NCI-H69 (cell line): ENCODE data around the gene MZF1.
"Not testable (repeated sequence)": the region's sequence is repeated elsewhere in the genome, so short reads cannot be mapped to it uniquely, and the experiment has no call there.

ENCODE experiments used
- DNase-seq: peaks from one replicate; lab custom pipeline; 2025; lab: John Stamatoyannopoulos, UW

MZF1 gene

GRCh38 chr19:58555369-58555885 is 17.7 kb downstream of the MZF1 start:
- no peak for DNase-seq

- no peak for DNase-seq
These were observed 18.4 kb downstream of the MZF1 start, which contains the start of gene CHMP2A for GRCh38 chr19:58554494-58555368. TSS of gene CHMP2A (minus strand) at chr19:58555105. CDS start at chr19:58554212, 893 bp downstream.

GRCh38 chr19:58553799-58554493 is 19.2 kb downstream of the MZF1 start:
- DNase-seq = no peak

- DNase-seq = no peak
These were observed 20.5 kb downstream of the MZF1 start for GRCh38 chr19:58552655-58553054.

GRCh38 chr19:58551577-58552471 is 21.3 kb downstream of the MZF1 start:
- no peak for DNase-seq

- no peak for DNase-seq
These were observed 22.0 kb downstream of the MZF1 start for GRCh38 chr19:58551123-58551497.

GRCh38 chr19:58550362-58551122 is 22.6 kb downstream of the MZF1 start:
- no peak for DNase-seq

GRCh38 chr19:58549664-58550361 is 23.3 kb downstream of the MZF1 start:
- DNase-seq = no peak

- no peak for DNase-seq
These were observed 24.1 kb downstream of the MZF1 start for GRCh38 chr19:58548859-58549663.

- DNase-seq = no peak
These were observed 25.5 kb downstream of the MZF1 start for GRCh38 chr19:58547323-58548312.

GRCh38 chr19:58546019-58546530 is 27.1 kb downstream of the MZF1 start:
- DNase-seq = no peak

GRCh38 chr19:58545286-58546018 is 27.7 kb downstream of the MZF1 start:
- no peak for DNase-seq

- DNase-seq = no peak
These were observed 28.4 kb downstream of the MZF1 start for GRCh38 chr19:58544591-58545285.

- no peak for DNase-seq
These were observed 29.1 kb downstream of the MZF1 start, which contains the start of gene TRIM28 for GRCh38 chr19:58543826-58544590. TSS of gene TRIM28 (plus strand) at chr19:58544064. CDS start at chr19:58544758, 694 bp downstream.

GRCh38 chr19:58542641-58543372 is 30.3 kb downstream of the MZF1 start:
- DNase-seq = not testable (repeated sequence)
